ENCODE data around the gene PRRG3. TPM values are rescaled to one million over a fixed set of nuclear protein-coding genes. Genes with fewer than 3 reads are reported as not detected.

The PRRG3 gene
- total RNA-seq, 1 experiment from 2014 or later: not detected

DNA sequence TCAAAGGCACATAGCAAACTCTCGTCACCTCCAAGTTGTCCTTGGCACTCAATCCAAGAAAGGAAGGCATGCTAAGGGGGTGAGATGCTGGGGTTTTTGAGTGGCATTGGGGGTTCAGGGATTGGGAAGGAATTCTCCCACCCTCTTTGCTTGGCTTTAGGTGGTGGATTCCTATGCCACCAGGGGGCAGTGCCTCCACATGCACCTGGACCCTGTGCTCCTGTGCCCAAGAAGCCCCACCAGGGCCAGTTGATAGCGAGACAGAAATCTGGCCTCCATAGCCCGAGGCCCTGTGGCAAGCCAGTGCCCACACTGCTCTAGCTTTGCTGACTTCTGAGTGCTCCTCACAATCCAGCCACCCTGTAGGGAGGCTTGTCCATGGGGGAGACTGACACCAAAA is 18.6 kb downstream of the PRRG3 start:
- H3K9me2 ChIP-seq (ENCODE audit: insufficient read depth): no peaks in the 10 kb centered on the region
- no peak overlapping the region for H3K9ac ChIP-seq (ENCODE audit: low read length)
- BruUV-seq (replicated peaks): no TSS peak
- H3K4me3 ChIP-seq (replicated peaks in 1 of 2; ENCODE audit: low read depth in 1 of 2, low read length in 2 of 2): no peak overlapping the region
- ChIA-PET POLR2A (no interaction called here), RAD21 (ENCODE audit: low non-redundant PET in 1 of 2, low total read pairs in 2 of 2, uncharacterized antibody in 2 of 2, unreplicated experiment in 2 of 2) (no interaction called here), CTCF (interaction anchor here (1.3 kb wide), 1 partner anchor 40 kb away, joined by 4 read pairs; no protein-coding TSS in a partner anchor)
- H3K36me3 ChIP-seq (ENCODE audit: control insufficient read depth in 1 of 2, insufficient read depth in 2 of 2, low read length in 2 of 2): no peaks in the 10 kb centered on the region
- no peaks in the 10 kb centered on the region for H3K79me2 ChIP-seq (ENCODE audit: insufficient read depth, low read length)
- no peak overlapping the region for H3K4me2 ChIP-seq (ENCODE audit: low read length)
- TF ChIP-seq TCF7L2 (IDR thresholded peaks at IDR 0.05; ENCODE audit: borderline replicate concordance, extremely low read depth, insufficient read depth, insufficient read length) (no peak), RAD21 (IDR thresholded peaks at IDR 0.05; ENCODE audit: low read depth) (peak; percentile 62)
- TF ChIP-seq, protein P1, sequence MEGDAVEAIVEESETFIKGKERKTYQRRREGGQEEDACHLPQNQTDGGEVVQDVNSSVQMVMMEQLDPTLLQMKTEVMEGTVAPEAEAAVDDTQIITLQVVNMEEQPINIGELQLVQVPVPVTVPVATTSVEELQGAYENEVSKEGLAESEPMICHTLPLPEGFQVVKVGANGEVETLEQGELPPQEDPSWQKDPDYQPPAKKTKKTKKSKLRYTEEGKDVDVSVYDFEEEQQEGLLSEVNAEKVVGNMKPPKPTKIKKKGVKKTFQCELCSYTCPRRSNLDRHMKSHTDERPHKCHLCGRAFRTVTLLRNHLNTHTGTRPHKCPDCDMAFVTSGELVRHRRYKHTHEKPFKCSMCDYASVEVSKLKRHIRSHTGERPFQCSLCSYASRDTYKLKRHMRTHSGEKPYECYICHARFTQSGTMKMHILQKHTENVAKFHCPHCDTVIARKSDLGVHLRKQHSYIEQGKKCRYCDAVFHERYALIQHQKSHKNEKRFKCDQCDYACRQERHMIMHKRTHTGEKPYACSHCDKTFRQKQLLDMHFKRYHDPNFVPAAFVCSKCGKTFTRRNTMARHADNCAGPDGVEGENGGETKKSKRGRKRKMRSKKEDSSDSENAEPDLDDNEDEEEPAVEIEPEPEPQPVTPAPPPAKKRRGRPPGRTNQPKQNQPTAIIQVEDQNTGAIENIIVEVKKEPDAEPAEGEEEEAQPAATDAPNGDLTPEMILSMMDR (IDR thresholded peaks at IDR 0.05 in 2 of 3, conservative IDR thresholded peaks at IDR 0.05 in 1 of 3; ENCODE audit: borderline replicate concordance in 1 of 3, insufficient read depth in 1 of 3, low read depth in 2 of 3, low read length in 2 of 3): peak; percentile 44 to 69 (median 59)
- peaks cover 4% of the 10 kb centered on the region; the same call in 1 of the 2 replicates for H3K27me3 ChIP-seq (ENCODE audit: insufficient read depth, low read length)
- intact Hi-C loops (cut with micrococcal nuclease): loop anchor here (5.0 kb wide), 1 partner anchor 923 kb away; the partner anchor contains the start of gene GABRQ
- no peak overlapping the region for H2AFZ ChIP-seq (ENCODE audit: low read depth, low read length, poor library complexity, severe bottlenecking)
- H4K20me1 ChIP-seq (ENCODE audit: insufficient read depth): no peaks in the 10 kb centered on the region
- no peaks in the 10 kb centered on the region for H3K4me1 ChIP-seq (ENCODE audit: control insufficient read depth in 1 of 2, insufficient read depth in 2 of 2, low read length in 2 of 2)
- H3K27ac ChIP-seq (ENCODE audit: low read depth, low read length): no peak overlapping the region
- ATAC-seq (peak; percentile 86), DNase-seq (ENCODE audit: low read depth, low spot score) (peak; percentile 2)
- H3K9me3 ChIP-seq (ENCODE audit: control insufficient read depth in 1 of 2, insufficient read depth in 1 of 2, low read depth in 1 of 2, low read length in 2 of 2): no peaks in the 10 kb centered on the region

GRCh38 chrX:151714362-151714761 is 19.1 kb downstream of the PRRG3 start:
- Histone ChIP-seq H3K9me2 (ENCODE audit: insufficient read depth) (no peaks in the 10 kb centered on the region), H4K20me1 (ENCODE audit: insufficient read depth) (no peaks in the 10 kb centered on the region), H3K9ac (ENCODE audit: low read length) (no peak overlapping the region), H2AFZ (ENCODE audit: low read depth, low read length, poor library complexity, severe bottlenecking) (no peak overlapping the region), H3K4me3 (replicated peaks in 1 of 2; ENCODE audit: low read depth in 1 of 2, low read length in 2 of 2) (no peak overlapping the region), H3K27ac (ENCODE audit: low read depth, low read length) (no peak overlapping the region), H3K27me3 (ENCODE audit: insufficient read depth, low read length) (peaks cover 4% of the 10 kb centered on the region; the same call in 1 of the 2 replicates), H3K4me1 (ENCODE audit: control insufficient read depth in 1 of 2, insufficient read depth in 2 of 2, low read length in 2 of 2) (no peaks in the 10 kb centered on the region), H3K79me2 (ENCODE audit: insufficient read depth, low read length) (no peaks in the 10 kb centered on the region), H3K9me3 (ENCODE audit: control insufficient read depth in 1 of 2, insufficient read depth in 1 of 2, low read depth in 1 of 2, low read length in 2 of 2) (no peaks in the 10 kb centered on the region), H3K4me2 (ENCODE audit: low read length) (no peak overlapping the region), H3K36me3 (ENCODE audit: control insufficient read depth in 1 of 2, insufficient read depth in 2 of 2, low read length in 2 of 2) (no peaks in the 10 kb centered on the region)
- intact Hi-C loops (cut with micrococcal nuclease): loop anchor here (5.0 kb wide), 1 partner anchor 923 kb away; the partner anchor contains the start of gene GABRQ
- BruUV-seq (replicated peaks): no TSS peak
- ATAC-seq (no peak), DNase-seq (ENCODE audit: low read depth, low spot score) (no peak)
- RAD21 ChIA-PET (ENCODE audit: low non-redundant PET in 1 of 2, low total read pairs in 2 of 2, uncharacterized antibody in 2 of 2, unreplicated experiment in 2 of 2): no interaction called here
- CTCF ChIA-PET: interaction anchor here (1.3 kb wide), 1 partner anchor 39 kb away, joined by 4 read pairs; no protein-coding TSS in a partner anchor
- POLR2A ChIA-PET: no interaction called here
- TF ChIP-seq POLR2AphosphoS5 (IDR thresholded peaks at IDR 0.05; ENCODE audit: low read depth, low read length) (no peak), JUND (IDR thresholded peaks at IDR 0.05) (no peak), CEBPB (IDR thresholded peaks at IDR 0.05; ENCODE audit: low read depth) (no peak), CBX3 (IDR thresholded peaks at IDR 0.05; ENCODE audit: low read depth) (no peak), SP1 (IDR thresholded peaks at IDR 0.05; ENCODE audit: low read depth) (no peak), EGR1 (IDR thresholded peaks at IDR 0.05; ENCODE audit: low read depth) (no peak), TCF7L2 (IDR thresholded peaks at IDR 0.05; ENCODE audit: borderline replicate concordance, extremely low read depth, insufficient read depth, insufficient read length) (no peak), POLR2A (IDR thresholded peaks at IDR 0.05; ENCODE audit: borderline replicate concordance, extremely low read depth, insufficient read depth, insufficient read length) (no peak), YY1 (IDR thresholded peaks at IDR 0.05; ENCODE audit: extremely low read depth, insufficient replicate concordance, low read depth, low read length) (no peak), ATF3 (IDR thresholded peaks at IDR 0.05) (no peak), EZH2 (IDR thresholded peaks at IDR 0.05) (no peak), EZH2phosphoT487 (IDR thresholded peaks at IDR 0.05; ENCODE audit: borderline replicate concordance) (no peak), RAD21 (IDR thresholded peaks at IDR 0.05; ENCODE audit: low read depth) (no peak), MAX (IDR thresholded peaks at IDR 0.05) (no peak), SIN3A (IDR thresholded peaks at IDR 0.05; ENCODE audit: low read depth) (no peak)
- TF ChIP-seq, protein P2, sequence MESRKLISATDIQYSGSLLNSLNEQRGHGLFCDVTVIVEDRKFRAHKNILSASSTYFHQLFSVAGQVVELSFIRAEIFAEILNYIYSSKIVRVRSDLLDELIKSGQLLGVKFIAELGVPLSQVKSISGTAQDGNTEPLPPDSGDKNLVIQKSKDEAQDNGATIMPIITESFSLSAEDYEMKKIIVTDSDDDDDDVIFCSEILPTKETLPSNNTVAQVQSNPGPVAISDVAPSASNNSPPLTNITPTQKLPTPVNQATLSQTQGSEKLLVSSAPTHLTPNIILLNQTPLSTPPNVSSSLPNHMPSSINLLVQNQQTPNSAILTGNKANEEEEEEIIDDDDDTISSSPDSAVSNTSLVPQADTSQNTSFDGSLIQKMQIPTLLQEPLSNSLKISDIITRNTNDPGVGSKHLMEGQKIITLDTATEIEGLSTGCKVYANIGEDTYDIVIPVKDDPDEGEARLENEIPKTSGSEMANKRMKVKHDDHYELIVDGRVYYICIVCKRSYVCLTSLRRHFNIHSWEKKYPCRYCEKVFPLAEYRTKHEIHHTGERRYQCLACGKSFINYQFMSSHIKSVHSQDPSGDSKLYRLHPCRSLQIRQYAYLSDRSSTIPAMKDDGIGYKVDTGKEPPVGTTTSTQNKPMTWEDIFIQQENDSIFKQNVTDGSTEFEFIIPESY (IDR thresholded peaks at IDR 0.05; ENCODE audit: extremely low read depth, insufficient replicate concordance, low read length): no peak
